Inflammatory macrophage treated with lipopolysaccharide for 4 hours (primary cell): ENCODE results near the gene ARPP19.
"Not testable (repeated sequence)": the region's sequence is repeated elsewhere in the genome, so short reads cannot be mapped to it uniquely, and the experiment has no call there.

ENCODE experiments used
- DNase-seq: peaks from one replicate; pipeline ENCODE4 v3.0.0-alpha.2; 2020

The ARPP19 gene

GRCh38 chr15:52568601-52569585 lies at the start of gene ARPP19:
Gene ARPP19 (minus strand): TSS chr15:52569030. CDS start chr15:52568892, 138 bp downstream.
- DNase-seq, result peak; percentile 83

DNA sequence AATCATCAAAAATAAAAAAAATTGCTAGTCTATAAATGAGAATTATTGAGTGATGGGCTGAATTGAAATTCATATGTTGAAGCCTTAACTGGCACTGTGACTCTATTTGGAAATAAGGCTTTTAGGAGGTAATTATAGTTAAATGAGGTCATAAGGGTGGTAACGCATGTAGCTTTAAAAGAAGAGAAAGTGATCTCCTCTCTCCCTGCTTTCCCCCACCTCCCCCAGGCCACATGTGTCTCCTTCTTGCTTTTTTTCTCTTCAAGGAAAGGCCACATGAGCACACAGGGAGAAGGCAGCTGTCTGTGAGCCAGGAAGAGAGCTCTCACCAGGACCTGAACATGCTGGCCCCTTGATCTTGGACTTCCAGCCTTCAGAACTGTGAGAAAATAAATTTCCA lies 48.2 kb upstream of the ARPP19 start:
- DNase-seq, result no peak

DNA sequence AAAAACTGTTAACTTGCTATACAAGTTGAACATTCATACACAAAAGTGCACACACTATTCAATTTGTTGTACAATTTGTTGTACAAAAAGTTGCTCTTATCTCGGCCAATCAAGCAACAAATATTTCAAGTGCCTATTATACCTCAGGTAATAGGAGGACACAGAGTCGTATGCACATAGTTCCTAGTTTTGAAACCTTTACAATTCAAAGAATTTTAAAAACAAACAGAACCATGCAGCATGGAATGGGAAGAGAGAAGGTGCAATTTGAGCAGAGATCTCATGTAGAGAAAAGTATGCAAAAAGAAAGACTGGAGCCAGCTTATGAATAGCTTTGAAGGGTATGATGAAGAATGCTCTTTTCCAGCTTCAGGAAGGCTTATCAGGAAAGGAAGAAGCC lies 46.5 kb upstream of the ARPP19 start:
- DNase-seq, result no peak

DNA sequence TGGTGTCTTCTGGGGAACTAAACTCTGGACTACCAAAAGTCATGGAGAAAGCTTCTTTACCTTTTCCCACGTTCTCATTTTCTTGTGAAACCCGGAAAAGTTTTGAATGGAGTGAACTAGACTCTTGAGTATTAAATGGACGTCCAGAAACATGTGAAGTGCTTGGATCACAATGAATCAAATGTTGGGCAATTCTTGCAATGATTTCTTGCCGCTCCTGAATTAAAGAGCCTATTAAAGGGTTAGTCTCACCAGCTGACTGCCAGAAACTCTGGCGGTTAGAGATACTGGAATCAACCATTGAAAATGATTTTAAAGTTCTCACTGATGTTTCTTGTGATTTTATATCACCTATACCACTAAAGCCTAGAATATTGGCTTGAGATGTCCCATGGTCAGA lies 40.8 kb upstream of the ARPP19 start:
- no peak for DNase-seq

DNA sequence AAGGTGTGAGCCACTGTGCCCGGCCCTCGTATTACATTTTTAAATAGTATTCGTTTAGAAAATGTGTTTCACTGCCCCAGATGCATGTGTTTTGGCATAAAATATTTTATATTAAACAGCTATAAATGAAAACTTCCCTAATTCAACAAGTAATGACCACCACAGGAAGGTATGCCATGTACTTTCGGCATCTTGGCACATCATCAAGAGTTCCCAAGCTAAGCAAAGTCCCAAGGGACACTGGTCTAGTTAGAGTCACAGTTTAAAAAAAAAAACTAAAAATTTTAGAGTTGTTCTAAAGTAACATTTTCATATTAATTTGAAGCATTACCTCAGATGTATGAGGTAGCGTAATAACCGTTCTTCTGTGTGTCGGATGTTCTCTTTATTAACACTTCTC lies 15.6 kb upstream of the ARPP19 start:
- no peak for DNase-seq

GRCh38 chr15:52579852-52580251 lies 11.0 kb upstream of the ARPP19 start:
- DNase-seq, result no peak

GRCh38 chr15:52576692-52577091 lies 7.9 kb upstream of the ARPP19 start:
- DNase-seq, result no peak

DNA sequence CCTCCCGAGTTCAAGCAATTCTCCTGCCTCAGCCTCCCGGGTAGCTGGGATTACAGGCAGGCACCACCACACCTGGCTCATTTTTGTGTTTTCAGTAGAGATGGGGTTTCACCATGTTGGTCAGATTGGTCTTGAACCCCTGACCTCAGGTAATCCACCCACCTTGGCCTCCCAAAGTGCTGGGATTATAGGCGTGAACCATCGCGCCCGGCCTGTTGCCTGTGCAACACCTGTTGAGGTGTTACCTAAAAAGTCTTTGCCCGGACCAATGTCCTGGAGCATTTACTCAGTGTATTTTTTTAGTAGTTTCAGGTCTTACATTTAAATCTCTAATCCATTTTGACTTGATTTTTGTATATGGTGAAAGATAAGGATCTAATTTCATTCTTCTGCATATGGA lies 6.7 kb upstream of the ARPP19 start:
- DNase-seq, result not testable (repeated sequence)

DNA sequence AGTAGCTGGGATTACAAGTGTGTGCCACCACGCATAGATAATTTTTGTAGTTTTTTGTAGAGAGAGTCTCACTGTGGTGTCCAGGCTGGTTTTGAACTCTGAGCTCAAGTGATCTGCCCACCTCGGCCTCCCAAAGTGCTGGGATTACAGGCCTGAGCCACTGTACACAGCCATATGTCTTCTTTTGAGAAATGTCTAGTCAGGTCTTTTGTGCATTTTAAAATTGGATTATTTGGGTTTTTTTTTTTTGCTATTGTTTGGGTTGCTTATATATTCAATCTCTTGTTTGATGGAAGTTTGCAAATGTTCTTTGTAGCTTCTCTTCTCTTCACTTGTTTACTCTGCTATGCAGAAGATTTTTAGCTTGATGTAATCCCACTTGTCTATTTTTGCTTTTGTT lies 6.2 kb upstream of the ARPP19 start:
- no peak for DNase-seq

DNA sequence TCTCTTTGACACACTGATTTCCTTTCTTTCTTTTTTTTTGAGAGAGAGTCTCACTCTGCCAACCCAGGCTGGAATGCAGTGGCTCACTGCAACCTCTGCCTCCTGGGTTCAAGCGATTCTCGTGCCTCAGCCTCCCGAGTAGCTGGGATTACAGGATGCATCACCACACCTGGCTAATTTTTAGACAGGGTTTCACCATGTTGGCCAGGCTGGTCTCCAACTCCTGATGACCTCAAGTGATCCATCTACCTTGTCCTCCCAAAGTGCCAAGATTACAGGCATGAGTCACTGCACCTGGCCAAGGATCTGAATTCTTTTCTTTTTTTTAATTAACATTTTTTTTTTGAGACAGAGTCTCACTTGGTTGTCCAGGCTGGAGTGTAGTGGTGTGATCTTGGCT lies 5.8 kb upstream of the ARPP19 start:
- not testable (repeated sequence) for DNase-seq

GRCh38 chr15:52567871-52568600 lies 794 bp downstream of the ARPP19 start:
- DNase-seq, result no peak

DNA sequence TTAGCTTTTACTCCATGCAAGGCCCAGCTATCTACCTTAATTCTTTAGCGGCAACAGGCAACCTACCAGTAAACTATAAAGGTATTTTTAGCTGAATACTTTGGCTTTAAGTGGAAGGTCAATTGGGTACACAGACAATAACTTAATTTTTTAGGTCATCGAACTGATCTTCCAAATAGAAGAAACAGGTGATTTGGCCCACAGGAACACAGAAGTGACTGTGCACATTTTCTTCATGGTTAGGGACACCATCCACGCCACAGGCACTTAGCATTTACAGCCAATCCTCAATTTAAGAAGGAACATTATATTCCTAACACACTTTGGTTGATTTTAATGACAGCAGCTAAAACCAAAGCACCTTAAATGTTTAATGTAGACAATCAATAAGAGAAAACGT lies 1.9 kb downstream of the ARPP19 start:
- no peak for DNase-seq

- peak; percentile 76 for DNase-seq
Observed at GRCh38 chr15:52565417-52566358, 3.1 kb downstream of the ARPP19 start.

DNA sequence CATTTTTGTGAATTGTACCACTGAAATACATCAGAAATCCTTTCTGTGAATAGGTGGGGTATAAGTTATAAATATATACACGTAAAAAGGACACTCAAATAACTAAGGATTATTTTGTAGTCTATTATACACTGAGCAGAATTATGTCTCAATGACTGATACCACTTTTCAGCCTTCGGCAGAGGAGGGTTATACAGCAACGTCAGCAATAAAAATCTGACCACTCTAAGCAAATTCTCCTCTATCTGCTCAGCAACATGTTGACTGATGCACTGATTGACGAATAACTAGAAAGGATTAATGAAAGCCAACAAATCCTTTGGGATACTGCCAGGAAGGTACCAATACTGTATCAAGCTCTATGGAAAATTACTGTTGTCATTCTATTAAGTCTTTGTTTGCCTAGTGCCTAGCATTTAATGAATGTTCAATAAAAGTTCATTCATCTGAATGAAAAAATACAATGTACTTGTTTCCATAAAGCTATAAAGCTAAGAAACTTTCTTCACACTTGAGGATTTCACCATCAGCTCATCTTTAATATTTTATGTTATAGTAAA lies 5.2 kb downstream of the ARPP19 start:
- DNase-seq, result no peak

GRCh38 chr15:52559575-52559974 lies 9.3 kb downstream of the ARPP19 start:
- no peak for DNase-seq

DNA sequence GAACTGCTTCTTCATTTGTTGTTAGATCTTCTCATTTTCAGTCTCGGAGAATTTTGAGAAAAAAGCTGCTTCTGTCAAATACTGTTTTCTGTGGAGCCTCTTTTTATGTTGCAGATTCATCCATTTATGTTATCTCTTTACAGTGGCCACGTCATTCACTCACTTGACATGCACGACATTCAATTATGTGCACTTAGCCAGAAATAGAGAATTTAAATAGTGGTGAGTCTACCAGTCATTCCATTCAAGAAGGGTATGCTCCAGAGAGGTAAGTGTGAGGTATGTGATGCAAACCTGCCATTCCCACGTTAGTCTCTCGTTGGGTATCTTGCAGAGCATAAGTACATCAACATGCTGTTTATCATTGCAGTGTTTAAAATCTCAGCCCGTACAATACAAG lies 9.8 kb downstream of the ARPP19 start:
- DNase-seq, result no peak

DNA sequence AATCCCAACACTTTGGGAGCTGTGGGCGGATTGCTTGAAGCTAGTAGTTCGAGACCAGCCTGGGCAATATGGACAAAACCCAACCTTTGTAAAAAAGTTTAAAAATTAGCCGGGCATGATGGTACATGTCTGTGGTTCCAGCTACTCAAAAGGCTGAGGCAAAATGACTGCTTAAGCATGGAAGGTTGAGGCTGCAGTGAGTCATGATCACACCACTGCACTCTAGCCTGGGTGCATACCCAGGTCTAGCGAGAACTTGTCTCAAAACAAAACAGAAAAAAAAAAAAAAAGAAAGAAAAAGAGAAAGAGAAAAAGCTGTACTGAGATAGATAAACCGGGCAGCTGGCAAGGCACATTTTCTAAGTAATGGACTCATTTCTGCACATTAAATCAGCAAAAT lies 10.6 kb downstream of the ARPP19 start:
- DNase-seq, result peak; percentile 83

GRCh38 chr15:52557274-52557641 lies 11.6 kb downstream of the ARPP19 start:
- no peak for DNase-seq

GRCh38 chr15:52556524-52557273 lies 12.1 kb downstream of the ARPP19 start:
- DNase-seq, result peak; percentile 77

- peak; percentile 18 for DNase-seq
Observed at GRCh38 chr15:52552303-52552702, 16.5 kb downstream of the ARPP19 start.

DNA sequence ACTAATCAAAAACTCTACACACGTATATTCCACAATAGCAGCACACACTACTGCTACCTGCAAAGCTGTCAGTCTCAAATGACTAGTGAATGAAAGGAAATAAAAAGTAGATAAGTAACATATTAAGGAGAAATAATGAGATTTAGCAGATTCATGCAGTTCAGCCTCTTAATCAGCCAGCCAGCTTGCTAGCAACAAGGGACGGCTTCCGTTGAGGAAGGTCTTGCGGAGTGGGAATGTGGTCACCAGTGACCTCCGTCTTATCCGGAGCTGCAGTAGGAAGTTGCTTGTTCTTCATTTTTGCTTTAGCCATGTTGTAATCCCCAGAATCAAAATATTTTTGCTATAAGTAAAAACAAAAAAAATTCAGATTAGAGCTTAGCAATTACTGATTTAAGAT lies 17.1 kb downstream of the ARPP19 start:
- peak; percentile 89 for DNase-seq

DNA sequence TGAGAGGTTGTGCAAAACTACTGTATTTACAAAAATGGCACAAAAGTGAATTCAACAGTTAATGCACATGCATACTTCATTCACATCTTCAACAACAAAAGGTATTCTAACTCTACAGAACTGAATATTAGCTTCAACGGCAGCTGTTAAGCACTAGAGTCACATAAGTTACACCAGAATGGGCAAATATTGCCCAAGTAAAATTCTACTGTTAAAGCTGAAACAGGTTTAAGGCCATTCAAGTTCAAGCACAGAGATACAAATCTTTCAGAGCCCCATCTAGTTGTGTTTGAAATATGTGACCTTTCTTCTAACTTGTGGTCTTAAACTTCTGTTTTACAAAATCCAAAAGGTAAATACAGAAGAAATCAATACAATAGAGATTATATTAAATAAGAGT lies 17.6 kb downstream of the ARPP19 start:
- DNase-seq, result not testable (repeated sequence)
